Ishikawa (cell line): ENCODE data around the gene ADCY5.

Experiments used
- CREB1 ChIP-seq: IDR thresholded peaks from 2 replicates; pipeline ENCODE4 v1.6.1; 2012; ENCODE audit warnings: low read depth
- RAD21 ChIP-seq: IDR thresholded peaks from 2 replicates; pipeline ENCODE4 v1.6.1; 2012; ENCODE audit warnings: low read depth
- TCF12 ChIP-seq: IDR thresholded peaks from 2 replicates; pipeline ENCODE4 v1.6.1; 2012; ENCODE audit warnings: low read depth
- YY1 ChIP-seq: IDR thresholded peaks from 2 replicates; pipeline ENCODE4 v1.6.1; 2012; ENCODE audit warnings: low read depth
- ZBTB7A ChIP-seq: IDR thresholded peaks from 2 replicates; pipeline ENCODE4 v1.6.1; 2012; ENCODE audit warnings: low read depth
- TF ChIP-seq, protein P1 (sequence below): IDR thresholded peaks from 2 replicates; pipeline ENCODE4 v1.6.1; 2012
- TF ChIP-seq, protein P2 (sequence below): IDR thresholded peaks from 2 replicates; pipeline ENCODE4 v1.6.1; 2012; ENCODE audit warnings: low read depth, mild to moderate bottlenecking
- TF ChIP-seq, protein P3 (sequence below): IDR thresholded peaks from 2 replicates; pipeline ENCODE4 v1.6.1; 2012

DNA sequence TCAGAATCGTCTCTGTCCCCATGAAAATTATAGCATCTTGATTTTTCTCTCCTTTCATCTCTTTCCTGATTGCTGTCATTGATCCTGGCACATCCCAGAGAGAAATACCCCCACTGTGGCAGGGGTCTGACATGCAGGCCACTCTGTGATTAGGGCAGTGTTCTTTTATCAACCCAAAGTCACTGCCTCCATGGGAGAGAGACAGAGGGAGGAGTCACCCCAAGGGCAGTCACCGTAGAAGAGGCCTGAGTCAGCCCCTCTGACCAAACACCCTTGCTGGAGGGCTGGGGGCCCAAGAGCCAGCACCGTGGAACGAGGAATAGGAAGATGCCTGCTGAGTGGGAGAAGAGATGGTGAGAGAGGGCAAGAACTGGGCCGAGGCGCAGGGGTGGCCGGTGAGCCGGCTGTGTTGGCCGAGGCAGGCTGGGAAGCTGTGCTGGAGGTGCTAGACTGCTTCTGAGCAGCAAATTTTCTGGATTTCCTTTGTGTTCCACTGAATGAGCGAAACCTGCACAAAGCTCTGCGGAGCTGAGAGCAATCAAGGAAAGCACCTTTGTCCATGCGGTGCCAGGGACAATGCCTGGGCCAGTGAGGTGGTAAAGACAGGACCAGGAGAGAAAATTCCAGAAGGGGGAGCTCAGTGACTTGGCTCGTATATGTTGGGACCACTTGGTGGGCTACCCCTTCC lies 103.8 kb downstream of the ADCY5 start:
- TF ChIP-seq, protein P1, sequence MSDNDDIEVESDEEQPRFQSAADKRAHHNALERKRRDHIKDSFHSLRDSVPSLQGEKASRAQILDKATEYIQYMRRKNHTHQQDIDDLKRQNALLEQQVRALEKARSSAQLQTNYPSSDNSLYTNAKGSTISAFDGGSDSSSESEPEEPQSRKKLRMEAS: no peak
- TF ChIP-seq TCF12 (no peak), YY1 (no peak), CREB1 (no peak), RAD21 (no peak), ZBTB7A (no peak)
- TF ChIP-seq, protein P2, sequence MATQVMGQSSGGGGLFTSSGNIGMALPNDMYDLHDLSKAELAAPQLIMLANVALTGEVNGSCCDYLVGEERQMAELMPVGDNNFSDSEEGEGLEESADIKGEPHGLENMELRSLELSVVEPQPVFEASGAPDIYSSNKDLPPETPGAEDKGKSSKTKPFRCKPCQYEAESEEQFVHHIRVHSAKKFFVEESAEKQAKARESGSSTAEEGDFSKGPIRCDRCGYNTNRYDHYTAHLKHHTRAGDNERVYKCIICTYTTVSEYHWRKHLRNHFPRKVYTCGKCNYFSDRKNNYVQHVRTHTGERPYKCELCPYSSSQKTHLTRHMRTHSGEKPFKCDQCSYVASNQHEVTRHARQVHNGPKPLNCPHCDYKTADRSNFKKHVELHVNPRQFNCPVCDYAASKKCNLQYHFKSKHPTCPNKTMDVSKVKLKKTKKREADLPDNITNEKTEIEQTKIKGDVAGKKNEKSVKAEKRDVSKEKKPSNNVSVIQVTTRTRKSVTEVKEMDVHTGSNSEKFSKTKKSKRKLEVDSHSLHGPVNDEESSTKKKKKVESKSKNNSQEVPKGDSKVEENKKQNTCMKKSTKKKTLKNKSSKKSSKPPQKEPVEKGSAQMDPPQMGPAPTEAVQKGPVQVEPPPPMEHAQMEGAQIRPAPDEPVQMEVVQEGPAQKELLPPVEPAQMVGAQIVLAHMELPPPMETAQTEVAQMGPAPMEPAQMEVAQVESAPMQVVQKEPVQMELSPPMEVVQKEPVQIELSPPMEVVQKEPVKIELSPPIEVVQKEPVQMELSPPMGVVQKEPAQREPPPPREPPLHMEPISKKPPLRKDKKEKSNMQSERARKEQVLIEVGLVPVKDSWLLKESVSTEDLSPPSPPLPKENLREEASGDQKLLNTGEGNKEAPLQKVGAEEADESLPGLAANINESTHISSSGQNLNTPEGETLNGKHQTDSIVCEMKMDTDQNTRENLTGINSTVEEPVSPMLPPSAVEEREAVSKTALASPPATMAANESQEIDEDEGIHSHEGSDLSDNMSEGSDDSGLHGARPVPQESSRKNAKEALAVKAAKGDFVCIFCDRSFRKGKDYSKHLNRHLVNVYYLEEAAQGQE: no peak
- TF ChIP-seq, protein P3, sequence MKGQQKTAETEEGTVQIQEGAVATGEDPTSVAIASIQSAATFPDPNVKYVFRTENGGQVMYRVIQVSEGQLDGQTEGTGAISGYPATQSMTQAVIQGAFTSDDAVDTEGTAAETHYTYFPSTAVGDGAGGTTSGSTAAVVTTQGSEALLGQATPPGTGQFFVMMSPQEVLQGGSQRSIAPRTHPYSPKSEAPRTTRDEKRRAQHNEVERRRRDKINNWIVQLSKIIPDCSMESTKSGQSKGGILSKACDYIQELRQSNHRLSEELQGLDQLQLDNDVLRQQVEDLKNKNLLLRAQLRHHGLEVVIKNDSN: no peak
